ENCODE data around the gene CWC25. TPM values are rescaled to one million over a fixed set of nuclear protein-coding genes. Genes with fewer than 3 reads are reported as not detected.
A peak's percentile ranks its signal among the peaks of the same experiment; 100 is the strongest.

CWC25 gene
- total RNA-seq, result 30.0 TPM

DNA sequence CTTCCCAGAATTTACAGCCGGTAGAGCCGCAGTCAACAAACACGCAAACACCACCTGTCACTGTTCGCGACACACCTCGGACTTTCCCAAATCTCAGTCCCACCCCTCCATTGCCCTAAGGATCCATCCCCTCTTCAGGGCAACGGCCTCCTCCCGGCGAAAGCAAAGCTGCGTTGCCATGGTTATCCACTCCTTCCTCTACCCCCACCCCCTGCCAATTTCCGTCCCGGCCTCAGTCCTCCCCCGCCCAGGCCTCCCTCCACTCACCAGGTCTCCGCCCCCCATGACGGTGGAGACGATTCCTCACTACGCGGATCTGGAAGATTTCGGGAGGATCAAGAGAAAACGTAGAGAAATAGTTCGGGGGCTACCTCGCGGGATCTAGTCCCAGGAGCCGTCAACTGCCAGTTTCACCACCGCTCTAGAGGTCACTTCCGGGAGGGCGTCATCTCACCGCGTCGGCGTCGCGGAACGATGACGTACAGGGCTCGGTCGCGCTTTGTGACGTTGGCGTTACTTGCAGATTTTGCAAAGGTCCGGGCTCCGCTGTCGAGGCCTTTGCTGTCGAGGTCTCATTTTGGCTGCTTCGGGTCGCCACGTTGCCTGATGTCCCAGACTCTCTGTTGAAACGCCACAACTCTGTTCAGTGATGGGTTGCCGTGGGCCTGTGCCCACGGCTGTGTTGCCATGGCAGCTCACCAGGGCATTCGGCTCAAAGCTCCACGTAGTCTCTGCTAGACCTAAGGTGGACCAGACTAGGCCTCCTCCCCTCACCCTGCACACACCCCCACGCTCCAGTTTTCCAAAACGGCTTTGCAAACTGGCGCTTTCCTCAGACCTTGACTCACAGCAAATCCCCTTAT lies at the start of gene CWC25:
CWC25 (minus strand) TSS at position 423 of the 863 bp plus-strand sequence; CDS start at position 285, 138 bp downstream.
- Histone ChIP-seq H3K9me3 (ENCODE audit: low read depth, low read length) (no peaks in the 10 kb centered on the region), H3K27me3 (ENCODE audit: insufficient read depth, low read length) (no peaks in the 10 kb centered on the region), H3K4me3 (ENCODE audit: low read length) (peak within 1 kb of the TSS; percentile 62), H3K4me1 (ENCODE audit: insufficient read depth, low read length) (peaks cover 22% of the 10 kb centered on the region)

DNA sequence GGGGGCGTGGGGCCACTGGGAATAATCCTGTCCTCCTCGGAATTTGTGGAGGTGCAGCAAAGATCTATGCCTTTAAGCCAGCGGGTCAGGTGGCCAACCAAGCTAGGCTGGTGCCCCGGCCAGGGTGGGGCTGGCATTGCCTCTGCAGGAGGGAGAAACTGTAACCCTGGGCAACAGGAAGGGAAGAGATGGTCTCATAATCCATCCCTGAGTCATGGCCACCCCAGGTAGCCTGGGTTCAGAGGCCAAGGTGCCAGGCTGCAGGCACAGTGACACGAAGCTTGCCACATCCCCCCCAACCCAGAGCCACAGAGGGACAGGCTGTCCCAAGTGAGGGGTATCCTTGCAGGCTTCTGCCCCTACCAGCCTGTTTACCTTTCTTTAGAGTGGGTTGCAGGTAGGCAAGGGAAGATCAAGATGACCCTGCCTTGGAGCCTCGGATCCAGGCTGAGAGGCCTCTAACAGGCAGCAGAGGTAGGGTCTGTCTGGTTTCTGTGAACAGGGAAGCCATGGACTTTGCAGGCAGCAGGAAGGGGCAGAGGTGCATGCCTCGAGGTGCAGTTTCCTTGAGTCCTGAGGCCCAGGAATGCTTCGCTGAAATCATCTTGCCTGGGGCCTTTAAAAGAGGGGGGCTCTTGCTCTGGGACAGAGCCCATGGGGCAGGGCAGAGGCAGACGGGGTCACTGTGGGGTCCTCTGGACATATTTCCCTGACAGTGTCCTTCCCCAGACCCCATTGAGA lies 48.7 kb upstream of the CWC25 start:
- no peak overlapping the region for H3K4me3 ChIP-seq (ENCODE audit: low read length)
- no peaks in the 10 kb centered on the region for H3K27me3 ChIP-seq (ENCODE audit: insufficient read depth, low read length)
- H3K9me3 ChIP-seq (ENCODE audit: low read depth, low read length), result no peaks in the 10 kb centered on the region
- H3K4me1 ChIP-seq (ENCODE audit: insufficient read depth, low read length), result peaks cover 72% of the 10 kb centered on the region

DNA sequence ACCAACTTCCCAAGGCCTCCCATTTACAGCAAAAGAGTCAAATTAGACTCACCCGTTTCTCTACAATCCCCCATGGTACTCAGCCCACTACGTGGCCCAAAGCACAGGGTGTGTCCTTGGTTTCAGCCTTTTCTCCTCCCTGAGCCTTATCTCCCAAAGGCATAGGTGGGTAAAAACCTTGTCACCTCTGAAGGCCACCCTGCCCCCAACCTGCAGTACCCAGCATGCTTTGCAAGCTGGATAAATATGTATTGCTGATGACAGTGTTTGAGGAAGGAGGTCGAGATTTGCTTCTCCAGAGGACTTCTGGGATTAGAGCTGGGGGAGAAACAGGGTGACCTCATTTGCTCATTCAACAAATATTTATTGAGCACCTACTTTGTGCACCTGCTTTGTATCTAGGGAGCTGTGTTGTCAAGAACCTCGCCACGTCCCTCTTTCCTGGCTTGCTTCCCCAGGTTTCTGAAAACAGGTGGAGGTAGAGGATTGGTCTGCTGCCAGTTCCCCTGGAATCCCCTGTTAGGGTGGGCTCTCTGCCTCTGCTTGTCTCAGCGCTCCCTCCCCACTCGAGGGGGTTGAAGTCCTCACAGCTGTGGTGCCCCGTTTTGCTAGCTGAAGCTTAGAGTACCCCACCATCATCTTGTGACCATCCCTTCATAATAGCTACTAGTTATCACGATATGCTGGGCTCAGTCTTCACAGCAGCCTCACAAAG lies 47.7 kb upstream of the CWC25 start:
- Histone ChIP-seq H3K9me3 (ENCODE audit: low read depth, low read length) (no peaks in the 10 kb centered on the region), H3K4me3 (ENCODE audit: low read length) (no peak overlapping the region), H3K27me3 (ENCODE audit: insufficient read depth, low read length) (no peaks in the 10 kb centered on the region), H3K4me1 (ENCODE audit: insufficient read depth, low read length) (peaks cover 70% of the 10 kb centered on the region)

DNA sequence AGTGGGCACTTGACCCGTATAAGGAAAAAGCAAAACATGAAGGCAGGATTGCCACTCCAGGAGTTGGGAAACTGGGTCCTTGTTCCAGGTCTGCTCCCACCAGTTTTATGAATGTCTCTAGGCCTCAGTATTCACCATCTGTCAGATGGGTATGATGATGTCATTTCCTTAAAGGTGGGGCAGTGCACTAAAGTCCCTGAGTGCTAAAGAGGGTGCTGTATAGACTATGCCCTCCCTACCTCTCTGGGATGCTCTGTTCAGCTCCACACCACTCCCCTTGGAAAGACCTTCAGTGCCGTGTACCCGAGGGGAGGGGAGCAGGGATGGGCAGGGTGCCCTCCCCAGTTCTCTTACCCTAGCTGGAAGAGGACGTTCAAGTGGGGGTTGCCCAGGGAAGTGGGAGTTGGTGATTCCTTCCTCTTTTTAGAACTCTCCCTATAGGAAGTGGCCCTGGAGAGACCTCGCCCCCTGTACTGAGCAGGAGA lies 46.9 kb upstream of the CWC25 start:
- Histone ChIP-seq H3K9me3 (ENCODE audit: low read depth, low read length) (no peaks in the 10 kb centered on the region), H3K4me3 (ENCODE audit: low read length) (peak overlapping the region; percentile 100), H3K27me3 (ENCODE audit: insufficient read depth, low read length) (no peaks in the 10 kb centered on the region), H3K4me1 (ENCODE audit: insufficient read depth, low read length) (peaks cover 69% of the 10 kb centered on the region)

DNA sequence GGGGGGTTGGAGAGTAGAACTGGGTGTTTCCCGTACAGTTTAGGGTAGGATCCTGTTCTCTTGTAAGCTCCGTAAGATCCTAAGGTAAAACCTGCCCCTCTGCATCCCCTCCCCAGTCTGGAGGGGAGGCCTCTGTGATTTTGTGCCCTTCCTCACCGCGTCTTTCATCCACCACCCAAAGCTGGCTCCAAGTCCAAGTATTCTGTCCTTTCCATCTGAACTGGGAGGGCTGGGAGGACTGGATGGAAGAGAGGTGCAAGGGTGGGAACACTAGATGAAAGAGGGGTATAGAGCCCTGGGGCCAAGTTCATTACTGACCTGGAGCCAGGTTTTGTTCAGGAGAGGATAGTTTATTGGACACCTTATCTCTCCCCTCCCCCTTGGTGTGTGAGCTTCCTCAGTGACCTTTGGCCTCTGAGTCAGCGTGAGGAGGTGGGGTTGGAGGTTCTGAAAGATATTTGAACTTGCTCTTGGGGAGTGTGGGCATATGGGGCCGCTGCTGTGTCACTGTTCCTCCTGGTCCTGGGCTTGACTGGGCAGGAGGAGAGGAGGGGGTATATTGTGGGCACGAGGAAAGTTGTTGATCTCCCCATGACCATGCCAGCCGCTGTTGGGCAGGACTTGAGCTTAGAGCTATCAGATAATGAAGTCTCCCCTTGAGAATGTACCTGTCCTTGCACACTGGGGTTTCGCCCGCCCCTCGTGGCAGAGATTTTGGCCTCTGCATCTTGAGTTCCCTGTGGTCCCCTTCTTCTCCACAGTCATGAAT lies 46.3 kb upstream of the CWC25 start:
- H3K9me3 ChIP-seq (ENCODE audit: low read depth, low read length), result no peaks in the 10 kb centered on the region

DNA sequence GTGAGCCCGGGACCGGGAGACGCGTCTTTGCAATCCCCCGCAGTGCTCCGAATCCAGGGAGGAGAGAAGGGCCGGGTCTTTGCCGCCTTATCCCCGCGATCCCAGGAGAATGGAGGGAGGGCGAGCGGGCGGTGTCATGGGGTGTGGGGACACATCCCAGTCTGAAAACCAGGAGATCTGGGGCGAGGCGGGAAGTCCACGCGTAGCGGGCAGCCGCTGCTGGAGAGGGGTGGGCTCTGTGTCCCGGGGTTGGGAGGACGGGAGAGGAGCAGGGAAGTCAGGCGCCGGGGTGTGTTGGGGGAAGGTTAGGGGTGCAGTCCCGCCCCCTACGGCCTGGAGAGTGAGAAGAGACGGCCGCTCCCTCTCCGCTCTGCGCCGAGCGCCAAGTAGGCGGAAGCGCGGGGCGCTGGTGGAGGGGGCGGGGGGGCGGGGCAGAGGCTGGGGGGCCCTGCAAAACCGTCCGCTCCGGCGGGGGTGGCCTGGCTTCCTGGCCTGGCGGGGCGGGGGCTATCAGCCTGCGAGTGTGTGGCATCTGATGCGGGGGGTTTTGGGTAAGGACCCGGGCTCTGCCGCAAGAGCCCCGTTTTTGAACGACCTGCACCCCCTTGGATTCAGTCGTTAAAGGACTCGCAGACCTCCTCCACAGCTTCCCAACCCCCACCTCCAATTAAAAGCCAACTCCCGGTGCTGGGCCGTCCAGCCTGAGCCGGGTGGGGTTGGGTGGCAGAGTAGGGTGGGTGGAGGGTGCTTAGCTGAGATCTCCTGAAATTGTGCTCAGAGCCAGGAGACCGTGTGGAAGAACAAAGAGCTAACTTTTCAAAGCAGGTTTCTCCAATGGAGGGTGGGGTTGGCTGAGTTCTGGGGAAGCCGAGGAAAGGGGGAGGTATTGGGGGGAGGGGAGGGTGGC lies 45.4 kb upstream of the CWC25 start:
- Histone ChIP-seq H3K4me1 (ENCODE audit: insufficient read depth, low read length) (peaks cover 63% of the 10 kb centered on the region), H3K4me3 (ENCODE audit: low read length) (peak overlapping the region; percentile 100), H3K27me3 (ENCODE audit: insufficient read depth, low read length) (no peaks in the 10 kb centered on the region), H3K9me3 (ENCODE audit: low read depth, low read length) (no peaks in the 10 kb centered on the region)

More for the DNA sequence above, 46.3 kb upstream of the CWC25 start:
- Histone ChIP-seq H3K27me3 (ENCODE audit: insufficient read depth, low read length) (no peaks in the 10 kb centered on the region), H3K4me1 (ENCODE audit: insufficient read depth, low read length) (peaks cover 67% of the 10 kb centered on the region), H3K4me3 (ENCODE audit: low read length) (peak overlapping the region; percentile 100)

DNA sequence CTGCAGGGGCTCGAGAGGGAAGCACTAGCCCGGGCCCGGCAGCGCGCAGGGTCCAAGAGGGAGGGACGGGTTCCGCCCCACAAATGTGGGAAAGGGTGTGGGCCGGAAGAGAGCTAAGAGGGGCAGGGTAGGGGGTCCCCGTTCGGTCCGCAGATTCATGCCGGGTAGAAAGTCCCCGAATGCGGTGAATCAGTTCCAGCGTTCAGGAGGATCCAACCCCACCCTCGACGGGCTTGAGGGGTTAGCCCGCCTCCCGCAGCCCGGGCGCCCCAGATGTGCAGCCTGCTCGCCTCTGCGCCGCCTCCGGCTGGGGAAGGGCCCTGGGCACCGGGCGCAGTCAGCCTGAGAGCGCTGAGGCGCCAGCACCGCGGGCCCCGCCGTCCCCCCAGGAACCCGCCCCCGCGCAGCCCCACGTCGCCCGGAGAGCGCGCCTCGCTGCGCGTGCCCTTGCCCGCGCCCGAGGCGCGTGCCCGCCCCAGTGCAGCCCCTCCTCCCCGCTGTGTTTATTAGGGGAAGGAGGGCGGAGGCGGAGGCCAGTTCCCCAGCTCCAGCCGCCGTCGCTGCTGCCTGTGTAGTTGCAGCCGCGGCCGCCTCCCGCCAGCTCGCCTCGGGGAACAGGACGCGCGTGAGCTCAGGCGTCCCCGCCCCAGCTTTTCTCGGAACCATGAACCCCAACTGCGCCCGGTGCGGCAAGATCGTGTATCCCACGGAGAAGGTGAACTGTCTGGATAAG lies 44.6 kb upstream of the CWC25 start, which contains the start of gene LASP1:
LASP1 (plus strand) TSS at position 533 of the 733 bp plus-strand sequence; CDS start at position 665, 132 bp downstream.
- H3K4me3 ChIP-seq (ENCODE audit: low read length), result peak within 1 kb of the TSS; percentile 100
- H3K4me1 ChIP-seq (ENCODE audit: insufficient read depth, low read length), result peaks cover 55% of the 10 kb centered on the region
- H3K9me3 ChIP-seq (ENCODE audit: low read depth, low read length), result no peaks in the 10 kb centered on the region
- H3K27me3 ChIP-seq (ENCODE audit: insufficient read depth, low read length), result no peaks in the 10 kb centered on the region

DNA sequence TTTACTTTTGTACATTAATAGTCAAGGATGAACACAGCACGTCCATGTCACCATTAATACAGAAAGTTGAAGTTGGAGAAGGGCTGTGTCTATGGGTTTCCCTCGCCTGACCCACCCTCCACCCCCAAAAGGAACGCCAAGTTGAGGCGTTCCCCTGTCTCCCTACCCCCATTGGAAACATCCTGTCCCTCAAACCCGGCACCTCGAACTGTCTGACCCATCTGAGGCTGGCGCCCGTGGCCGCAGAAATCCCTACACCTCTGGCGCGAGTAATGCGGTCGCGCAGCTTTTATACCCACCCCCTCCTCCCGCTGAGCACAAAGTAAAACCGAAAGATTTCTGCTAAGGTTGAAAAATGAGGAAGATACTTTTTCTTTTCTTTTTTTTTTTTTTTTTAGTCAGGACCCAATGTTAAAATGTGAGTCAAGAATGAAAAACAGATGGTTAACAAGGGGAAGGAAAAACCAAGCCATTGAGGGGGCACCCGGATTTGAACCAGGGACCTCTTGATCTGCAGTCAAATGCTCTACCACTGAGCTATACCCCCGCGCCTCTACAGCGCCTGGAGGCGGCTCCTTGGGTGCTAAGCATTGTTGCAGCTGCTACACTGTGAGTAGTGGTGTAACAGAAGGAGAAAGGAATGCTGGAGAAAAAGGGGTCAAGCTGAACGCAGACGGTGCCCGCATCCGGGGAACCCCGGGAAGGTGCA lies 43.9 kb upstream of the CWC25 start:
- Histone ChIP-seq H3K9me3 (ENCODE audit: low read depth, low read length) (no peaks in the 10 kb centered on the region), H3K4me3 (ENCODE audit: low read length) (peak overlapping the region; percentile 100), H3K4me1 (ENCODE audit: insufficient read depth, low read length) (peaks cover 48% of the 10 kb centered on the region), H3K27me3 (ENCODE audit: insufficient read depth, low read length) (no peaks in the 10 kb centered on the region)

DNA sequence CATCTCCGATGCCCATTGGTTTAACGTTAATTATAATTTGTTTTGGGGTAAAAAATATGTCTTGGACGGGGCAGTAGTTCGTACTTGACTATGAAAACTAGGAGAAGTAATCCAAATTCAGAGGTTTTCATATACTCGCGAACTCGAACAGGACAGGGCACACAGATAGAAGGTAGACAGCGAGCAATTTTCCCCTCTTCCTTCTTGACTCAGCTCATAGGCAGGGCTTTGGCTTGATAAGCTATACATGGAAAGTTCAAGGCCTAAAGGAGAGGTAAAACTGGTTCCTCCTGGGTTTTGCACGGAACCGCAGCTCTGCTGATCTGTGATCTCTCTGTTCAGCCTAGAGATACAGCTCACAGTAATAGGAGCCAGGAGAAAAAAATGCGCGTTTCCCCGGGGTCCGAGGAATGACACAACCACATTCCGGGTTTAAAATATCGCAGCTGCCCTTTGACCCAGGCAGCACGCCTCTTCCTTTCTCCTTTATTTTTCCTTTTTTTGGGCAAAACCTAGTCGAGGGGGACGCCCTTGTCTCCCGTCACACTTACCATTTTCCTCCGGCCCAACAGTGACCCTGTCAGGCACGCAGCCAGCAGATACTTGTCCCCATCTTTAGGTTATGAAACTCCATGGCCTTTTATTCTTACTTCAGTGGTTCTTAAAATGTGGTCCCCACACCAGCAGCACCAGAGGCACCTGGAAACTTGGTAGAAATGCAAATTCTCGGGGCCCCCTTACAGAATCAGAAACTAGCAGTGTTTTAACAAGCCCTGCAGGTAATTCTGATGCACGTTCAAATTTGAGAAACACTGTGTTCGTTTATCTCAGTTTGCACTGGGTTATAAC lies 43.1 kb upstream of the CWC25 start:
- no peaks in the 10 kb centered on the region for H3K9me3 ChIP-seq (ENCODE audit: low read depth, low read length)
- H3K4me1 ChIP-seq (ENCODE audit: insufficient read depth, low read length), result peaks cover 40% of the 10 kb centered on the region
- no peaks in the 10 kb centered on the region for H3K27me3 ChIP-seq (ENCODE audit: insufficient read depth, low read length)
- H3K4me3 ChIP-seq (ENCODE audit: low read length), result peak overlapping the region; percentile 100

DNA sequence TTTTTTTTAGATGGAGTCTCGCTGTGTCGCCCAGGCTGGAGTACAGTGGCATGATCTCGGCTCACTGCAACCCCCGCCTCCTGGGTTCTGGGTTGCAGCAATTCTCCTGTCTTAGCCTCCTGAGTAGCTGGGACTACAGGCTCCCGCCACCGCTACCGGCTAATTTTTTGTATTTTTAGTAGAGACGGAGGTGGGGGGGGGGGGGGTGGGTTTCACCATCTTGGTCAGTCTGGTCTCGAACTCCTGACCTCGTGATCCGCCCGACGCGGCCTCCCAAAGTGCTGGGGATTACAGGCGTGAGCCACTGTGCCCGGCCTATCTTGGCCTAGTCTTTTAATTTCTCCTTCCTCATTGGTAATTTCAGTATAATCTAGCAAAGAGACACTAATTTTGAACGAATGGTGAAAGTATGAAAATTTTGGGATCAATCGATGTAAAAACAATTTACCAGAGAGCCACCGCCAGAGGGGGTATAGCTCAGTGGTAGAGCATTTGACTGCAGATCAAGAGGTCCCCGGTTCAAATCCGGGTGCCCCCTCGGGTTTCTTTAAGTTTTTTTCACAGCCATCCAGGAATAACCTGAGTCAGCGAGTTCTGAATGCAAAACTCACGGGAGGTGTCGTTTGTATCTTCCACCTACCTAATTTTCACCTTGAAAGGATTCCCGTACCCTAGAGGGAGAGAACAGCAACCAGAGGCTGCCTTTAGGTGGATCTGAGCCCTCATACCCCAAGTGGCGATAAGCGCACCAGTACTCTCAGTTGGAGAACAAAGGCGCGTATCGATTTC lies 42.3 kb upstream of the CWC25 start:
- no peaks in the 10 kb centered on the region for H3K27me3 ChIP-seq (ENCODE audit: insufficient read depth, low read length)
- H3K4me1 ChIP-seq (ENCODE audit: insufficient read depth, low read length), result peaks cover 32% of the 10 kb centered on the region
- peak overlapping the region; percentile 100 for H3K4me3 ChIP-seq (ENCODE audit: low read length)
- no peaks in the 10 kb centered on the region for H3K9me3 ChIP-seq (ENCODE audit: low read depth, low read length)

DNA sequence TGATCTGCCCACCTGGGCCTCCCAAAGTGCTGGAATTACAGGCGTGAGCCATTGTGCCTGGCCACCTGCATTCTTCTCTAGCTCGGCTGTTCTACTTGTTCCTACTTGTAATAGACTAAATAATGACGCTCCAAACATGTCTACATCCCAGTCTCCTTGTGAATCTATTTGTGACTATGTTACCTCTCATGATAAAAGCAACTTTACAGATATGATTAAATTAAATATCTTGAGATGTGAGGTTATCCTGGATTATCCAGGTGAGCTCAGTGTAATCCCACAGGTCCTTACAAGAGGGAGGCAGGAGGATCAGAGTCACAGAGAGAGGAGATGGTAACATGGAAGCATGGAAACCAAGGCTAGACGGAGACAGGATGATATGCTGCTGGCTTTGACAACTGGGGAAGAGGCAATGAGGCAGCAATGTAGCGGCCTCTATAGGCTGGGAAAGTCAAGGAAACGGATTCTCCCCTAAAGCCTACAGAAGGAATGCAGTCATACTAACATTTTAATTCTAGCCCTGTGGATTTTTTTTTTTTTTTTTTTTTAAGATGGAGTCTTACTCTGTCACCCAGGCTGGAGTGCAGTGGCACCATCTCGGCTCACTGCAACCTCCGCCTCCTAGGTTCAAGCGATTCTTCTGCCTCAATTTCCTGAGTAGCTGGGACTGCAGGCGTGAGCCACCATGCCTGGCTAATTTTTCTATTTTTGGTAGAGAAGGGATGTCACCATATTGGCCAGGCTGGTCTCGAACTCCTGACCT lies 39.7 kb upstream of the CWC25 start:
- Histone ChIP-seq H3K9me3 (ENCODE audit: low read depth, low read length) (no peaks in the 10 kb centered on the region), H3K27me3 (ENCODE audit: insufficient read depth, low read length) (no peaks in the 10 kb centered on the region), H3K4me3 (ENCODE audit: low read length) (no peak overlapping the region), H3K4me1 (ENCODE audit: insufficient read depth, low read length) (peaks cover 18% of the 10 kb centered on the region)
